ENCODE measurements around the gene ZNF485. TPM values are rescaled to one million over a fixed set of nuclear protein-coding genes. Genes with fewer than 3 reads are reported as not detected.

The ZNF485 gene
- polyA plus RNA-seq, 1 donor (not counting 4 experiments of a cell fraction or from before 2014, with no cell fraction given) = 4.3 TPM

- no peak for TF ChIP-seq CTCF (optimal IDR thresholded peaks at IDR 0.05 in 1 of 3, IDR thresholded peaks at IDR 0.05 in 1 of 3, conservative IDR thresholded peaks at IDR 0.05 in 1 of 3; ENCODE audit: extremely low read depth in 1 of 3, insufficient read depth in 2 of 3, low read length in 3 of 3)
- TF ChIP-seq EZH2 (IDR thresholded peaks at IDR 0.05; ENCODE audit: low read length) = no peak
- no peak for DNase-seq (ENCODE audit: low read depth, low spot score)
- H3K79me2 ChIP-seq (ENCODE audit: control insufficient read depth, insufficient read depth, low read length) = no peaks in the 10 kb centered on the region
- no peak overlapping the region for H3K9ac ChIP-seq (ENCODE audit: control insufficient read depth, extremely low read depth, insufficient read depth, low read length)
- H3K27me3 ChIP-seq (ENCODE audit: control insufficient read depth, extremely low read depth, insufficient read depth, low read length) = peaks cover 9% of the 10 kb centered on the region
- no peak overlapping the region for H3K27ac ChIP-seq (ENCODE audit: control insufficient read depth, insufficient read depth, low read length)
- dilution Hi-C loops (cut with MboI; ENCODE audit: extremely low pct_ligation_motif_present, low sequenced_read_pairs) = no loop called here
- H3K4me1 ChIP-seq (ENCODE audit: control insufficient read depth, extremely low read depth, insufficient read depth, low read length) = peaks cover 3% of the 10 kb centered on the region
- H3K9me1 ChIP-seq (ENCODE audit: control insufficient read depth, extremely low read depth, insufficient read depth, low read length) = no peaks in the 10 kb centered on the region
- no peak overlapping the region for H2AFZ ChIP-seq (ENCODE audit: control insufficient read depth, low read length)
- no peaks in the 10 kb centered on the region for H3K9me3 ChIP-seq (ENCODE audit: control insufficient read depth, low read depth, low read length)
- FAIRE-seq = no peak
- no peak overlapping the region for H3K4me2 ChIP-seq (ENCODE audit: control insufficient read depth, extremely low read depth, insufficient read depth, low read depth, low read length)
- no peaks in the 10 kb centered on the region for H4K20me1 ChIP-seq (ENCODE audit: control insufficient read depth, extremely low read depth, insufficient read depth, low read length)
- no peaks in the 10 kb centered on the region for H3K36me3 ChIP-seq (ENCODE audit: control insufficient read depth in 2 of 2, extremely low read depth in 1 of 2, insufficient read depth in 2 of 2, low read length in 2 of 2)
- no peak overlapping the region for H3K4me3 ChIP-seq (ENCODE audit: control insufficient read depth in 2 of 3, extremely low read depth in 1 of 3, insufficient read depth in 2 of 3, low read depth in 1 of 3, low read length in 3 of 3)
These were observed 29.7 kb upstream of the ZNF485 start for GRCh38 chr10:43576580-43576979.

- H4K20me1 ChIP-seq (ENCODE audit: control insufficient read depth, extremely low read depth, insufficient read depth, low read length) = no peaks in the 10 kb centered on the region
- no peaks in the 10 kb centered on the region for H3K9me3 ChIP-seq (ENCODE audit: control insufficient read depth, low read depth, low read length)
- FAIRE-seq (no peak), DNase-seq (ENCODE audit: low read depth, low spot score) (no peak)
- no peak overlapping the region for H3K4me2 ChIP-seq (ENCODE audit: control insufficient read depth, extremely low read depth, insufficient read depth, low read depth, low read length)
- dilution Hi-C loops (cut with MboI; ENCODE audit: extremely low pct_ligation_motif_present, low sequenced_read_pairs) = no loop called here
- no peaks in the 10 kb centered on the region for H3K9me1 ChIP-seq (ENCODE audit: control insufficient read depth, extremely low read depth, insufficient read depth, low read length)
- H3K79me2 ChIP-seq (ENCODE audit: control insufficient read depth, insufficient read depth, low read length) = no peaks in the 10 kb centered on the region
- no peak overlapping the region for H2AFZ ChIP-seq (ENCODE audit: control insufficient read depth, low read length)
- no peak overlapping the region for H3K9ac ChIP-seq (ENCODE audit: control insufficient read depth, extremely low read depth, insufficient read depth, low read length)
- TF ChIP-seq CTCF (optimal IDR thresholded peaks at IDR 0.05 in 1 of 3, IDR thresholded peaks at IDR 0.05 in 1 of 3, conservative IDR thresholded peaks at IDR 0.05 in 1 of 3; ENCODE audit: extremely low read depth in 1 of 3, insufficient read depth in 2 of 3, low read length in 3 of 3) (no peak), EZH2 (IDR thresholded peaks at IDR 0.05; ENCODE audit: low read length) (no peak)
- no peak overlapping the region for H3K27ac ChIP-seq (ENCODE audit: control insufficient read depth, insufficient read depth, low read length)
- H3K4me3 ChIP-seq (ENCODE audit: control insufficient read depth in 2 of 3, extremely low read depth in 1 of 3, insufficient read depth in 2 of 3, low read depth in 1 of 3, low read length in 3 of 3) = no peak overlapping the region
- H3K27me3 ChIP-seq (ENCODE audit: control insufficient read depth, extremely low read depth, insufficient read depth, low read length) = no peaks in the 10 kb centered on the region
- no peaks in the 10 kb centered on the region for H3K36me3 ChIP-seq (ENCODE audit: control insufficient read depth in 2 of 2, extremely low read depth in 1 of 2, insufficient read depth in 2 of 2, low read length in 2 of 2)
- no peaks in the 10 kb centered on the region for H3K4me1 ChIP-seq (ENCODE audit: control insufficient read depth, extremely low read depth, insufficient read depth, low read length)
These were observed 22.2 kb upstream of the ZNF485 start for GRCh38 chr10:43584051-43584450.
